Liver (tissue), 3 donors: ENCODE data around the gene ZFYVE9.

Source experiments
- ATF3 ChIP-seq: IDR thresholded peaks from 2 replicates; pipeline ENCODE4 v1.6.1; 2016; ENCODE audit warnings: antibody characterized with exemption
- CTCF ChIP-seq: fragments of 150-350 bp; IDR thresholded peaks from 2 replicates; pipeline ENCODE4 v1.5.1; 2017; ENCODE audit warnings: improper control_type of control experiment, low read depth, low read length; ENCODE audit not compliant: missing input control
- FOXA1 ChIP-seq: IDR thresholded peaks from 2 replicates; pipeline ENCODE4 v1.6.1; 2016; ENCODE audit warnings: antibody characterized with exemption
- GABPA ChIP-seq, 2 donors: IDR thresholded peaks in 1 of 2; conservative IDR thresholded peaks in 1 of 2; 2 replicates each; pipeline ENCODE4 v1.6.1; 2016; ENCODE audit warnings: antibody characterized with exemption in 2 of 2, mild to moderate bottlenecking in 1 of 2, moderate library complexity in 1 of 2
- JUND ChIP-seq, 2 donors: IDR thresholded peaks; 2 replicates each; pipeline ENCODE4 v1.6.1; 2016; ENCODE audit warnings: antibody characterized with exemption in 2 of 2
- MAX ChIP-seq: IDR thresholded peaks from 2 replicates; pipeline ENCODE4 v1.6.1; 2016; ENCODE audit warnings: antibody characterized with exemption
- NR2F2 ChIP-seq: IDR thresholded peaks from 2 replicates; pipeline ENCODE4 v1.6.1; 2016; ENCODE audit warnings: antibody characterized with exemption
- RAD21 ChIP-seq, 2 donors: IDR thresholded peaks; 2 replicates each; pipeline ENCODE4 v1.6.1; 2016; ENCODE audit warnings: antibody characterized with exemption in 2 of 2, mild to moderate bottlenecking in 2 of 2
- REST ChIP-seq: IDR thresholded peaks from 2 replicates; pipeline ENCODE4 v1.6.1; 2016; ENCODE audit warnings: antibody characterized with exemption, mild to moderate bottlenecking
- RXRA ChIP-seq, 2 donors: IDR thresholded peaks; 2 replicates each; pipeline ENCODE4 v1.6.1; 2017 to 2018; ENCODE audit warnings: antibody characterized with exemption in 2 of 2, mild to moderate bottlenecking in 1 of 2
- SP1 ChIP-seq: IDR thresholded peaks from 2 replicates; pipeline ENCODE4 v1.6.1; 2018; ENCODE audit warnings: antibody characterized with exemption, mild to moderate bottlenecking
- TAF1 ChIP-seq: conservative IDR thresholded peaks from 2 replicates; pipeline ENCODE4 v1.6.1; 2016; ENCODE audit warnings: antibody characterized with exemption, mild to moderate bottlenecking
- YY1 ChIP-seq: IDR thresholded peaks from 2 replicates; pipeline ENCODE4 v1.6.1; 2016; ENCODE audit warnings: antibody characterized with exemption, mild to moderate bottlenecking
- donor health status: healthy.
- donor health status: healthy.

GRCh38 chr1:52238887-52239707 is 97.2 kb downstream of the ZFYVE9 start:
- TF ChIP-seq CTCF, result no peak
- no peak for TF ChIP-seq NR2F2
- TF ChIP-seq TAF1, result no peak
- no peak for TF ChIP-seq JUND (IDR thresholded peaks at IDR 0.05)
- TF ChIP-seq SP1, result no peak
- TF ChIP-seq RAD21 (IDR thresholded peaks at IDR 0.05), result no peak
- no peak for TF ChIP-seq REST
- no peak for TF ChIP-seq YY1
- no peak for TF ChIP-seq ATF3
- TF ChIP-seq GABPA (IDR thresholded peaks at IDR 0.05 in 1 of 2, conservative IDR thresholded peaks at IDR 0.05 in 1 of 2), result no peak
- TF ChIP-seq FOXA1, result no peak
- TF ChIP-seq MAX, result no peak
- TF ChIP-seq RXRA (IDR thresholded peaks at IDR 0.05), result no peak
